ENCODE measurements around the gene MAJIN.
"Not testable (repeated sequence)": the region's sequence is repeated elsewhere in the genome, so short reads cannot be mapped to it uniquely, and the experiment has no call there.

The MAJIN gene

GRCh38 chr11:64999478-64999877 lies 27.6 kb upstream of the MAJIN start:
- H3K9me3 Mint-ChIP-seq (ENCODE audit: low read depth), result no peaks in the 10 kb centered on the region
- H3K4me1 Mint-ChIP-seq (ENCODE audit: low read depth), result peaks cover 9% of the 10 kb centered on the region
- H3K27me3 Mint-ChIP-seq, result peaks cover 3% of the 10 kb centered on the region
- H3K27ac Mint-ChIP-seq, result no peak overlapping the region
- no peak overlapping the region for H3K4me3 Mint-ChIP-seq
- no peaks in the 10 kb centered on the region for H3K36me3 Mint-ChIP-seq

DNA sequence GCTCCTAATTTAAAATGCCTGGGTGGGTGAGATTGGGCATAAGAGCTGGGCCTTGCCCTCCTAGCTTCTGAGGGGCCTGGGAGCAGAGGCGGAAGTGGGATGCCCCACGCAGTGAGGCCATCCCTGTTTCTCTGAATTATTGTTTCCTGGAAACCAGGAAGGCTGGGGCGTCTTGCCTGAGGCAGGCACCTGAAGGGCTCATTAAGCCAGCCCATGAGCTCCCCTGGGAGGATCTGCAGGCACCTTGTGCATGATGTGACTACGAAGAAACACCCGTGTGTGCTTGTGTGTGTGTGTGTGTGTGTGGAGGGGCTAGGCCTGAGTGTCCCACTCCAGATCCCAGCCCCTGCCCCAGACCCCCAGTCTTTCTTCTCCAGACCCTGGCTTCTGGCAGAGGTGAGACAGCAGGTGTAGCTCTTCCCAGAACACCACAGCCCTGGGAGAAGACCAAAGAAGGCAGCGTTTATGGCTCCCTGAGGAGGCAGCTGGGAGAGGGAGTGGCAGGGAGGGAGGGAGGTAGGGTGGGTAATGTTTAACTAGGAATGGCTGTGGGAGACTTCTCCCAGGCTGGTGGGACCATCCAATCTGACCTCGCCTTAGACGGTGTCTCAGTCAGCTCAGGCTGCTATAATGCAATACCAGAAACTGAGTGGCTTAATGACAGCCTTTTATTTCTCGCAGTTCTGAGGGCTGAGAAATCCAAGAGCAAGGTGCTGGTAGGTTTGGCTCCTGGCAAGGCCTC lies 27.0 kb upstream of the MAJIN start:
- Mint-ChIP-seq H3K4me3 (no peak overlapping the region), H3K4me1 (ENCODE audit: low read depth) (peaks cover 9% of the 10 kb centered on the region), H3K27ac (no peak overlapping the region), H3K27me3 (peaks cover 3% of the 10 kb centered on the region), H3K36me3 (no peaks in the 10 kb centered on the region), H3K9me3 (ENCODE audit: low read depth) (no peaks in the 10 kb centered on the region)

GRCh38 chr11:64998141-64998540 lies 26.2 kb upstream of the MAJIN start:
- H3K27me3 Mint-ChIP-seq, result peaks cover 3% of the 10 kb centered on the region
- H3K27ac Mint-ChIP-seq, result no peak overlapping the region
- H3K9me3 Mint-ChIP-seq (ENCODE audit: low read depth), result no peaks in the 10 kb centered on the region
- no peaks in the 10 kb centered on the region for H3K36me3 Mint-ChIP-seq
- H3K4me3 Mint-ChIP-seq, result no peak overlapping the region
- H3K4me1 Mint-ChIP-seq (ENCODE audit: low read depth), result peaks cover 9% of the 10 kb centered on the region

DNA sequence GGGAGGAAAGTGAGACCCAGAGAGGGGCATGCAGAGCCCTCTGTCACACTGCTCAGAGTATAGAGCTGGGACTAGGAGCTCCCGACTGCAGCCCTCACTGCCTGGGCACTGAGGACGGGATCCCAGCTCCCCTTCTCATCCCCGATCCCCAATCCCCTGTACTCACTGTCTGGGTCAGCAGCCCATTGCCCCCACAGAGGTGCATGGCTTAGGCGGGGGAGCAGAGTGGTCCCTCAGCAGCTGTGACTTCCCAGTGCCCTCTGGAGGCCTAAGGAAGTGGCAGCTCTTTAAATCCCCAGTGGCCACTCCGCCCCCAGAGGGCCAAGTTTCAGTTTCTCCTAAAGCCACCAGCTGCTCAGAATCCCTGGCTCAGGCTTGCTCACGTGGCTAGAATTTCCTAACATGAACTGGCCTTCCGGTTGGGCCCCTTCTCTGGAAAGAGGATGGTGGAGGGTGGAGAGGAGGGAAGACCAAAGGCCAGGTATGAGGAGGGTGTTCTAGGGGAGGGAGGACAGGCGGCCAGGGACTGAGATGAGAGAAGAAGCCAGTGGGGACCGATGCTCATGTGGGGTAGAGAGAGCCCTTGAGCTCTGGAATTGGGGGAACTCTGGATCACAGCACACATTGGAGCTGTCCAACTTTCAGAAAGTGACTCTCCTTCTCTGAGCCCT lies 24.9 kb upstream of the MAJIN start, which contains the start of gene BATF2:
Gene BATF2, minus strand, starts transcription at position 262 of the 671 bp plus-strand sequence. Its CDS starts 57 bp downstream, at position 205.
- H3K27me3 Mint-ChIP-seq, result peaks cover 3% of the 10 kb centered on the region
- H3K36me3 Mint-ChIP-seq, result no peaks in the 10 kb centered on the region
- no peak within 1 kb of the TSS for H3K4me3 Mint-ChIP-seq
- H3K4me1 Mint-ChIP-seq (ENCODE audit: low read depth), result peaks cover 9% of the 10 kb centered on the region
- H3K9me3 Mint-ChIP-seq (ENCODE audit: low read depth), result no peaks in the 10 kb centered on the region
- H3K27ac Mint-ChIP-seq, result no peak within 1 kb of the TSS

DNA sequence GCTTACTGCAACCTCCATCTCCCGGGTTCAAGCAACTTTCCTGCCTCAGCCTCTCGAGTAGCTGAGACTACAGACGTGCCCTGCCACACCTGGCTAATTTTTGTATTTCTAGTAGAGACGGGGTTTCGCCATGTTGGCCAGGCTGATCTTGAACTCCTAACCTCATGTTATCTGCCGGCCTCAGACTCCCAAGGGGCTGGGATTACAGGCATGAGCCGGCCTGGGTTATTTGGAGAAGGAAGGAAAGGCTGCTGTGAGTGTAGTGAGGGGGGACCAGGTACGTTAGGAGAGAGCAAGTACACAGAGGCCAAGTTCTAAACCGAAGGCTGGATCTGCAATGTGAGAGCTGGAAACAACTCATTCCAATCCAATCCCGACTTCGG lies 24.4 kb upstream of the MAJIN start:
- Mint-ChIP-seq H3K9me3 (ENCODE audit: low read depth) (no peaks in the 10 kb centered on the region), H3K4me3 (no peak overlapping the region), H3K4me1 (ENCODE audit: low read depth) (peaks cover 9% of the 10 kb centered on the region), H3K27me3 (peaks cover 3% of the 10 kb centered on the region), H3K36me3 (no peaks in the 10 kb centered on the region), H3K27ac (no peak overlapping the region)

GRCh38 chr11:64994318-64994717 lies 22.4 kb upstream of the MAJIN start:
- Mint-ChIP-seq H3K4me1 (ENCODE audit: low read depth) (peaks cover 15% of the 10 kb centered on the region), H3K4me3 (no peak overlapping the region), H3K27me3 (peaks cover 3% of the 10 kb centered on the region), H3K27ac (no peak overlapping the region), H3K9me3 (ENCODE audit: low read depth) (no peaks in the 10 kb centered on the region), H3K36me3 (no peaks in the 10 kb centered on the region)

DNA sequence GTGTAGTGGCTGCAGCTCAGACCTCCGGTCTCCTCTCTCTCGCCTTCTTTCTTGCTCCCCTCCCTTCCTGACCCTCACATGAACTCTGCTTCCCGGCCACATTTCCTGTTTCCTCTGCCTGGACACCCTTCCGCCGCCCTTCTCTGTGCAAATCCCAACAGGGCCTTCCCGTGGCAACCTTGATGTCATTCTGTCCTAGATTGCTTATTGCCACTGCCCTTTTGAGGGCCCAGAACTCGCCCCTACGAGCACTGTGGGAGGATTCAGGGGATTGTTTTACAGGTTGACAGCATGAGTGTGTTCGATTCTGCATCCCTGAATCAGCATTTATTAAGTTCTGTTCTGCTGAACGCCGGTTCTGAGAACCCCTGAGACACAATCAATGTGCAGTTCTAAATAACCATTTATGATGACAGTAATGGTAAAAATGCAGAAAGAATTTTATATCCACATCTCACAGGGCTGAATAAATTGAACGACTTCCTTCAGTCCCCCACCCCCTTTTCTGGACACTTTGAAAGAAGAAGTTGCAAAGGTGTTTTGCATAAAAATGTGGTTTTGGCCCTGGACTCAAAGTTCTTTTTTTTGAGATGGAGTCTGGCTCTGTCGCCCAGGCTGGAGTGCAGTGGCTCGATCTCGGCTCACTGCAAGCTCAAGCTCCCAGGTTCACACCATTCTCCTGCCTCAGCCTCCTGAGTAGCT lies 18.5 kb upstream of the MAJIN start:
- Mint-ChIP-seq H3K9me3 (ENCODE audit: low read depth) (no peaks in the 10 kb centered on the region), H3K4me3 (peak overlapping the region; percentile 53), H3K4me1 (ENCODE audit: low read depth) (peaks cover 6% of the 10 kb centered on the region), H3K36me3 (no peaks in the 10 kb centered on the region), H3K27ac (no peak overlapping the region), H3K27me3 (peaks cover 7% of the 10 kb centered on the region)

DNA sequence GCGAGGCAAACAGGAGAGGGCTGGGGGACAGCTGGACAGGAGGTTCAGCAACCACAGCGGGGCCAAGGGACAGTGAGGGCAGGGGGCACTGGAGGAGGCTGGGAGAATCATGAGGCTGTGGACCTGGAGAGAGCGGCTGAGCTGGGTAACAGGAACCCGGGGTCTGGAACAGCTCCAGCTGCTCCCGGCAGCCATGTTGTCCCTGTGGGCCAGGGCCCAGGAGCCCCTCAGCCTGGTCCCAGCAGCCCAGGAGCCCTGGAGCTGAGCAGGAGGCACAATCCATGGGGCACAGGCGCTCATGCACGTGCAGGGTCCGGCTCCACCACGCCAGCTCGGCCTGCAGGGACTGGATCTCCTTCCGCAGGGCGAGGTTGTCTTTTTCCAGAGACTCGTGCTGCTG lies 17.5 kb upstream of the MAJIN start:
- peaks cover 6% of the 10 kb centered on the region for H3K4me1 Mint-ChIP-seq (ENCODE audit: low read depth)

DNA sequence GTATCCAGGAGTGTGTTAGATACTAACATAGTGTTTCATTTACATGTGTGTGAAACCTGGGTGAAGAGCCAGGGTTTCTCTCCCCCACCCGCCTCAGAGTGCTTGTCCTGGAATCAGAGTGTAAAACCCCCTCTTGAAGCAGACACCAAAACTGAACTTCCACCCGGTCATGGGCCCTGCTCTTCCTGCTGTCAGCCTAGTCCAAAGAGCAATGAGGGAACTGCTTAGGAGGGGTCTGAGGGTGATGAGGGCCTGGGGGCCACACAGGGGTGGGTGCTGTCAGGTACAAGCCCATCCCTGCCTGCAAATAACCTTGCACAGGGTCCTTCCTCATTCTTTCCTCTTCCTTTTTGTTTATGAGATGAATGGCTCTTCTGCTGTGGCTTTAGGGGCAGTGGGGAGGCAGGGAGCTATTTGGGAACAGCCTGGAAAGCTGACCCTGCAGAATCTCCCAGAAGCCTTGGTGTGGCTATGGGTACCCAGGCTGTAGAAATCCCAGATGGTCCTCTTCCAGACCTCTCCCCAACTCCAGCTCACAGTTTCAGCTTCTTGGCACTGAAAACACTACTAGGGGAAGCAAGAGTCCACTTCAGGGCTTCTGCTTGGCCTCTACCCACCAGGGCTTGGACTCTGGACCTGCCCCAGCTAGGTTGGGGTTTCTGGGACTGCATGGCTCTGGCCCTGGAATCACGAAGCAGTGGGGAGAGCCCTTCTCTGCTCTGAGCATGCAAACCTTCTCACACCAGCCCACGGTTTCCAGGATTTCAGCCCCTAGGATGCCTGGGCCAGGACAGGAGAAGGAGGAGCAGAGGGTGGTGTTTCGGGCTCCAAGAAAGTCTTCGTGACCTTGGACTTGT lies 16.3 kb upstream of the MAJIN start:
- H3K4me3 Mint-ChIP-seq, result no peak overlapping the region
- peaks cover 6% of the 10 kb centered on the region for H3K4me1 Mint-ChIP-seq (ENCODE audit: low read depth)
- no peak overlapping the region for H3K27ac Mint-ChIP-seq
- H3K9me3 Mint-ChIP-seq (ENCODE audit: low read depth), result no peaks in the 10 kb centered on the region
- peaks cover 5% of the 10 kb centered on the region for H3K27me3 Mint-ChIP-seq
- no peaks in the 10 kb centered on the region for H3K36me3 Mint-ChIP-seq

More for the DNA sequence above, 17.5 kb upstream of the MAJIN start:
- Mint-ChIP-seq H3K27me3 (peaks cover 5% of the 10 kb centered on the region), H3K27ac (no peak overlapping the region), H3K4me3 (no peak overlapping the region), H3K9me3 (ENCODE audit: low read depth) (no peaks in the 10 kb centered on the region), H3K36me3 (no peaks in the 10 kb centered on the region)

DNA sequence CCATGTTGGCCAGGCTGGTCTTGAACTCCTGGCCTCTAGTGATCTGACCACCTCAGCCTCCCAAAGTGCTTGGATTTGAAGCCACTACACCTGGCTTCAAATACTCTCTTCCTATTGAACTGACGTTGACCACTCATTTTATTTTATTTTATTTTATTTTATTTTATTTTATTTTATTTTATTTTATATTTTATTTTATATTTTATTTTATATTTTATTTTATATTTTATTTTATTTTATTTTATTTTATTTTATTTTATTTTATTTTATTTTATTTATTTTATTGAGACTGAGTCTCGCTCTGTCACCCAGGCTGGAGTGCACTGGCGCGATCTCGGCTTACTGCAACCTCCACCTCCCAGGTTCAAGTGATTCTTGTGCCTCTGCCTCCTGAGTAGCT lies 11.4 kb upstream of the MAJIN start:
- not testable (repeated sequence) for H3K4me3 Mint-ChIP-seq, H3K27ac Mint-ChIP-seq

DNA sequence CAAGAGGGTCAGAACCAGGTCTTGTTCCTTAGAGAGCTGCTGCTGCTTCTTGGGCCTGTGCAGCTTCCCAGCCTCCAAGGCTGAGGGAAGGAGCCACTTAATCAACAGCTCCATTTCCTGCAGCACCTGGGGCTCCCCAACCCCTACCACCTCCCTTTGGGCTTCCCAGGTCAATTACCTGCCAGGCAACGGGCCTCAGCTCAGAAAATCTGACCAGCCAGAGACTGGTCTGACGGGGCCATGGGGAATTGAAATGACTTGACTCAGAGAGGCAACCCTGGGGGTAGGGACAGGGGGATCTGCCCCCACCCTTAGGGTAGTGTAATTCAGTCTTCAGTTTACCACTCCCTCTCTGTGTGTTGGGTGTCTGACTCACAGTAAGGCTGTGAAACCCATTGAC lies 4.7 kb upstream of the MAJIN start:
- no peaks in the 10 kb centered on the region for H3K36me3 Mint-ChIP-seq
- no peak overlapping the region for H3K4me3 Mint-ChIP-seq
- H3K27ac Mint-ChIP-seq, result no peak overlapping the region
- H3K9me3 Mint-ChIP-seq (ENCODE audit: low read depth), result no peaks in the 10 kb centered on the region
- peaks cover 7% of the 10 kb centered on the region for H3K27me3 Mint-ChIP-seq
- H3K4me1 Mint-ChIP-seq (ENCODE audit: low read depth), result peaks cover 4% of the 10 kb centered on the region

More for the DNA sequence above, 11.4 kb upstream of the MAJIN start:
- H3K27me3 Mint-ChIP-seq, result peaks cover 12% of the 10 kb centered on the region
- H3K9me3 Mint-ChIP-seq (ENCODE audit: low read depth); H3K4me1 Mint-ChIP-seq (ENCODE audit: low read depth); H3K36me3 Mint-ChIP-seq: not testable (repeated sequence)

DNA sequence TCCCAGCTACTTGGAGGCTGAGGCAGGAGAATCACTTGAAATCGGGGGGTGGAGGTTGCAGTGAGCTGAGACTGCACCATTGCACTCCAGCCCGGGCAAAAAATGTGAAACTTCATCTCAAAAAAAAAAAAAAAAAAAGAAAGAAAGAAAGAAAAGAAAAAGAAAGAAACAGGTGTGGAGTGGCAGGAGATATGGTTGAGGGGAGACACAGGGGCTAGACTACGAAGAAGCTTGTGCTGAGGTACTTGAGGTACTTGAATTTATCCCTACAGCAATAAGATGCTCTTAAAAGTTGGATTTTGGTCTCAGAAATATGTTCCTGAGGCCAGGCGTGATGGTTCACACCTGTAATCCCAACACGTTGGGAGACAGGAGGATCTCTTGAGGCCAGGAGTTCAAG lies 2.2 kb upstream of the MAJIN start:
- H3K27ac Mint-ChIP-seq, result no peak overlapping the region
- H3K36me3 Mint-ChIP-seq, result no peaks in the 10 kb centered on the region
- H3K27me3 Mint-ChIP-seq, result peaks cover 2% of the 10 kb centered on the region
- H3K4me1 Mint-ChIP-seq (ENCODE audit: low read depth), result peaks cover 14% of the 10 kb centered on the region
- H3K4me3 Mint-ChIP-seq, result no peak overlapping the region
- no peaks in the 10 kb centered on the region for H3K9me3 Mint-ChIP-seq (ENCODE audit: low read depth)

DNA sequence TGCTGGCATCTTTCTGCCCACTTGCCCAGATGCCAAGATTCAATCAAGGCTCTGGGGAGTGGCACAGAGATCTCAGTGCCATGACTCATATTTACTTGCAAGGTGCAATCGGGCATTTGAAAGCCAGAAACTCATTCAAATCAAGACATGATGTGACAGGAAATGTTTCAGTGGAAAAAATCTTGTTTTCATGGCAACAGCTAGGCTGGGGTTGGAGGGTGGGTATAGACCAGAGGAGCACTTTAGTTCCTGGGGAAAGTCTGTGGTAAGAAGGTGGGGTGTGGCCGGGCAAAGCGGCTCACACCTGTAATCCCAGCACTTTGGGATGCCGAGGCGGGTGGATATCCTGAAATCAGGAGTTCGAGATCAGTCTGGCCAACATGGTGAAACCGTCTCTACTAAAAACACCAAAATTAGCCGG lies 1.2 kb downstream of the MAJIN start:
- peak overlapping the region; percentile 77 for H3K27ac Mint-ChIP-seq
- no peaks in the 10 kb centered on the region for H3K36me3 Mint-ChIP-seq
- peak overlapping the region; percentile 77 for H3K4me3 Mint-ChIP-seq
- H3K4me1 Mint-ChIP-seq (ENCODE audit: low read depth), result peaks cover 17% of the 10 kb centered on the region
- H3K9me3 Mint-ChIP-seq (ENCODE audit: low read depth), result no peaks in the 10 kb centered on the region
- no peaks in the 10 kb centered on the region for H3K27me3 Mint-ChIP-seq

DNA sequence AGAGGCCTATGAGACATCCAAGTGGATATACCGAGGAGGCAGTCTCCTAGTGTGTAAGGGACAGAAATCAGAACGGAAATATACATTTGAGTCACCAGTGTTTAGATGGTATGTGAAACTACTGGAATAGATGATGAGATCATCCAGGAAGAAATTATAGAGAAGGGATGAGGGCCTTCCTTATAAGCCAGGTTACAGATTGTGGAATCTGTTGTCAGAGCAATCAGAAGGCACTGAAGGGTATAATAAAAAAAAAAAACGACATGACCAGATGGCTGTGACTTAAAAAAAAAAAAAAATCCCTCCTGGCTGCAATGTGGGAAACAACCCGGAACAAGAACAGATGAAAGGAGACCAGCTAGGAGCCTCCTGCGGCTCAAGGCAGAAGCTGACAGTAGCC lies 2.7 kb downstream of the MAJIN start:
- Mint-ChIP-seq H3K36me3 (no peaks in the 10 kb centered on the region), H3K9me3 (ENCODE audit: low read depth) (no peaks in the 10 kb centered on the region), H3K27ac (no peak overlapping the region), H3K4me3 (no peak overlapping the region), H3K4me1 (ENCODE audit: low read depth) (peaks cover 19% of the 10 kb centered on the region), H3K27me3 (no peaks in the 10 kb centered on the region)
